ENCODE measurements around the gene CCDC13.

DNA sequence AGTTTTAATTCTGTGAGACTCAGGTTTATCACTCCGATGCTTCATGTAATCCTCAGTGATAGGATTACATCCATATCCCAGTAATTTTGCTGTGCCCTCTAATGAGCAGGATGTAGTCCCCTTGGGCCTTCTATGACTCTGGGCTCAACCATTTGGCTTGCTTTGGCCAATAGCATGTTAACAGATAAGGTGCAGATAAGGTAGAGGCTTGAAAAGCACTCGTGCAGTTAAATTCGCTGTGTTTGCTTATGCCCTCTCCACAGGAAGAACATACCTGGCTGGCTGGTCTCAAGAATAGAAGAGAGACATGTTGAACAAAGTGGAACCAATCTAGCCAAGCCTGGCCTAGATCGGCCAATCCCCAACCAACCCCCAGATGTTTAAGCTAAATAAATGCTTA, 20.1 kb downstream of the CCDC13 start:
- TF ChIP-seq CTCF (IDR thresholded peaks at IDR 0.05; ENCODE audit: extremely low read depth in 1 of 2, insufficient read depth in 1 of 2, low read depth in 1 of 2, low read length in 2 of 2): no peak
- no peak for TF ChIP-seq MYC (IDR thresholded peaks at IDR 0.05; ENCODE audit: low read depth, low read length)
- TF ChIP-seq POLR2A (IDR thresholded peaks at IDR 0.05; ENCODE audit: low read depth, low read length): no peak

Measured in endothelial cell of umbilical vein (primary cell).